ENCODE data around the gene GATA2.

Gene GATA2

GRCh38 chr3:128503164-128503651 is 10.2 kb upstream of the GATA2 start:
- TF ChIP-seq CTCF (IDR thresholded peaks at IDR 0.05; ENCODE audit: control insufficient read depth, insufficient read depth, low read depth, low read length, missing control alignments) = peak; percentile 33
- no peak overlapping the region for H3K4me3 ChIP-seq (ENCODE audit: control insufficient read depth, low read depth, low read length)
- no peak for DNase-seq (ENCODE audit: low read depth)

- no peak overlapping the region for H3K4me3 ChIP-seq (ENCODE audit: control insufficient read depth, low read depth, low read length)
- TF ChIP-seq CTCF (IDR thresholded peaks at IDR 0.05; ENCODE audit: control insufficient read depth, insufficient read depth, low read depth, low read length, missing control alignments) = no peak
- DNase-seq (ENCODE audit: low read depth) = no peak
Measured at GRCh38 chr3:128502712-128503111, 9.7 kb upstream of the GATA2 start.

- DNase-seq (ENCODE audit: low read depth) = no peak
- H3K4me3 ChIP-seq (ENCODE audit: control insufficient read depth, low read depth, low read length) = no peak overlapping the region
- no peak for TF ChIP-seq CTCF (IDR thresholded peaks at IDR 0.05; ENCODE audit: control insufficient read depth, insufficient read depth, low read depth, low read length, missing control alignments)
Measured at GRCh38 chr3:128501431-128501830, 8.4 kb upstream of the GATA2 start.

- TF ChIP-seq CTCF (IDR thresholded peaks at IDR 0.05; ENCODE audit: control insufficient read depth, insufficient read depth, low read depth, low read length, missing control alignments) = no peak
- H3K4me3 ChIP-seq (ENCODE audit: control insufficient read depth, low read depth, low read length) = no peak overlapping the region
- DNase-seq (ENCODE audit: low read depth) = no peak
Measured at GRCh38 chr3:128500556-128500955, 7.6 kb upstream of the GATA2 start.

GRCh38 chr3:128499724-128500275 is 6.8 kb upstream of the GATA2 start:
- TF ChIP-seq CTCF (IDR thresholded peaks at IDR 0.05; ENCODE audit: control insufficient read depth, insufficient read depth, low read depth, low read length, missing control alignments) = no peak
- H3K4me3 ChIP-seq (ENCODE audit: control insufficient read depth, low read depth, low read length) = no peak overlapping the region
- no peak for DNase-seq (ENCODE audit: low read depth)

- no peak overlapping the region for H3K4me3 ChIP-seq (ENCODE audit: control insufficient read depth, low read depth, low read length)
Measured at GRCh38 chr3:128498901-128499530, 6.0 kb upstream of the GATA2 start.

More at GRCh38 chr3:128498901-128499530, 6.0 kb upstream of the GATA2 start:
- TF ChIP-seq CTCF (IDR thresholded peaks at IDR 0.05; ENCODE audit: control insufficient read depth, insufficient read depth, low read depth, low read length, missing control alignments) = no peak
- no peak for DNase-seq (ENCODE audit: low read depth)

Measured in AG09309 (cell line).